ENCODE data around the gene PP2D1.
"Not testable (repeated sequence)": the region's sequence is repeated elsewhere in the genome, so short reads cannot be mapped to it uniquely, and the experiment has no call there.

The PP2D1 gene

GRCh38 chr3:19959505-19959904, 52.6 kb downstream of the PP2D1 start:
- no peaks in the 10 kb centered on the region for H3K27me3 ChIP-seq (replicated peaks; ENCODE audit: control insufficient read depth, insufficient read depth, low read length)
- peaks cover 3% of the 10 kb centered on the region for H3K36me3 ChIP-seq (ENCODE audit: control insufficient read depth, insufficient read depth, low read length)
- DNase-seq (ENCODE audit: extremely low read depth, insufficient read length) = no peak
- H3K4me3 ChIP-seq (replicated peaks; ENCODE audit: low read depth, low read length) = no peak overlapping the region
- no peak for TF ChIP-seq CTCF (IDR thresholded peaks at IDR 0.05; ENCODE audit: insufficient read depth, low read length, poor library complexity, severe bottlenecking)

- not testable (repeated sequence) for H3K4me3 ChIP-seq (replicated peaks; ENCODE audit: low read depth, low read length); DNase-seq (ENCODE audit: extremely low read depth, insufficient read length); H3K27me3 ChIP-seq (replicated peaks; ENCODE audit: control insufficient read depth, insufficient read depth, low read length); H3K36me3 ChIP-seq (ENCODE audit: control insufficient read depth, insufficient read depth, low read length)
These were observed 54.7 kb downstream of the PP2D1 start for GRCh38 chr3:19957354-19957753.

- peaks cover 4% of the 10 kb centered on the region for H3K36me3 ChIP-seq (ENCODE audit: control insufficient read depth, insufficient read depth, low read length)
- no peaks in the 10 kb centered on the region for H3K27me3 ChIP-seq (replicated peaks; ENCODE audit: control insufficient read depth, insufficient read depth, low read length)
- no peak for DNase-seq (ENCODE audit: extremely low read depth, insufficient read length)
- no peak for TF ChIP-seq CTCF (IDR thresholded peaks at IDR 0.05; ENCODE audit: insufficient read depth, low read length, poor library complexity, severe bottlenecking)
- H3K4me3 ChIP-seq (replicated peaks; ENCODE audit: low read depth, low read length) = no peak overlapping the region
These were observed 57.4 kb downstream of the PP2D1 start for GRCh38 chr3:19954676-19955075.

- no peak overlapping the region for H3K4me3 ChIP-seq (replicated peaks; ENCODE audit: low read depth, low read length)
- no peak for TF ChIP-seq CTCF (IDR thresholded peaks at IDR 0.05; ENCODE audit: insufficient read depth, low read length, poor library complexity, severe bottlenecking)
- H3K27me3 ChIP-seq (replicated peaks; ENCODE audit: control insufficient read depth, insufficient read depth, low read length) = no peaks in the 10 kb centered on the region
- no peak for DNase-seq (ENCODE audit: extremely low read depth, insufficient read length)
- H3K36me3 ChIP-seq (ENCODE audit: control insufficient read depth, insufficient read depth, low read length) = peaks cover 3% of the 10 kb centered on the region; the same call in 1 of the 2 replicates
These were observed 61.7 kb downstream of the PP2D1 start for GRCh38 chr3:19950316-19950715.

- H3K27me3 ChIP-seq (replicated peaks; ENCODE audit: control insufficient read depth, insufficient read depth, low read length) = no peaks in the 10 kb centered on the region
- H3K36me3 ChIP-seq (ENCODE audit: control insufficient read depth, insufficient read depth, low read length) = no peaks in the 10 kb centered on the region; the same call in 1 of the 2 replicates
- no peak for DNase-seq (ENCODE audit: extremely low read depth, insufficient read length)
- H3K4me3 ChIP-seq (replicated peaks; ENCODE audit: low read depth, low read length) = peak overlapping the region; percentile 75
- TF ChIP-seq CTCF (IDR thresholded peaks at IDR 0.05; ENCODE audit: insufficient read depth, low read length, poor library complexity, severe bottlenecking) = no peak
These were observed 63.9 kb downstream of the PP2D1 start for GRCh38 chr3:19948226-19948591.

- TF ChIP-seq CTCF (IDR thresholded peaks at IDR 0.05; ENCODE audit: insufficient read depth, low read length, poor library complexity, severe bottlenecking) = no peak
- peak overlapping the region; percentile 75 for H3K4me3 ChIP-seq (replicated peaks; ENCODE audit: low read depth, low read length)
- no peaks in the 10 kb centered on the region for H3K27me3 ChIP-seq (replicated peaks; ENCODE audit: control insufficient read depth, insufficient read depth, low read length)
- peak; percentile 78 for DNase-seq (ENCODE audit: extremely low read depth, insufficient read length)
- no peaks in the 10 kb centered on the region; the same call in 1 of the 2 replicates for H3K36me3 ChIP-seq (ENCODE audit: control insufficient read depth, insufficient read depth, low read length)
These were observed 64.4 kb downstream of the PP2D1 start for GRCh38 chr3:19947549-19948225.

Data from GM06990 (cell line).